Nephron (organoid): ENCODE measurements around the gene TICAM1.
"Not testable (repeated sequence)": the region's sequence is repeated elsewhere in the genome, so short reads cannot be mapped to it uniquely, and the experiment has no call there.

Experiments
- H3K27ac Mint-ChIP-seq, 3 experiments: 2 replicates each; pipeline ENCODE4 v1.8.0; 2020; ENCODE audit warnings: mixed read lengths in 3 of 3, mild to moderate bottlenecking in 2 of 3, moderate library complexity in 1 of 3
- H3K27me3 Mint-ChIP-seq: 2 replicates; pipeline ENCODE4 v1.8.0; 2021; ENCODE audit warnings: low read depth, mild to moderate bottlenecking, moderate library complexity, mixed read lengths
- H3K36me3 Mint-ChIP-seq: 2 replicates; pipeline ENCODE4 v1.8.0; 2020; ENCODE audit warnings: low read depth, mixed read lengths
- H3K4me1 Mint-ChIP-seq: 2 replicates; pipeline ENCODE4 v1.8.0; 2020; ENCODE audit warnings: mixed read lengths
- H3K4me3 Mint-ChIP-seq, 3 experiments: 2 replicates each; pipeline ENCODE4 v1.8.0; 2020; ENCODE audit warnings: mild to moderate bottlenecking in 3 of 3, mixed read lengths in 3 of 3, moderate library complexity in 2 of 3
- H3K9me3 Mint-ChIP-seq: 2 replicates; pipeline ENCODE4 v1.8.0; 2020; ENCODE audit warnings: mixed read lengths
- TF ChIP-seq, protein P1 (sequence below), 3 experiments: fragments of 200-600 bp; sonication (generic); IDR thresholded peaks; one replicate each; pipeline ENCODE4 v1.5.0; 2021; ENCODE audit warnings: antibody characterized with exemption in 3 of 3; ENCODE audit not compliant: unreplicated experiment in 3 of 3

The TICAM1 gene

DNA sequence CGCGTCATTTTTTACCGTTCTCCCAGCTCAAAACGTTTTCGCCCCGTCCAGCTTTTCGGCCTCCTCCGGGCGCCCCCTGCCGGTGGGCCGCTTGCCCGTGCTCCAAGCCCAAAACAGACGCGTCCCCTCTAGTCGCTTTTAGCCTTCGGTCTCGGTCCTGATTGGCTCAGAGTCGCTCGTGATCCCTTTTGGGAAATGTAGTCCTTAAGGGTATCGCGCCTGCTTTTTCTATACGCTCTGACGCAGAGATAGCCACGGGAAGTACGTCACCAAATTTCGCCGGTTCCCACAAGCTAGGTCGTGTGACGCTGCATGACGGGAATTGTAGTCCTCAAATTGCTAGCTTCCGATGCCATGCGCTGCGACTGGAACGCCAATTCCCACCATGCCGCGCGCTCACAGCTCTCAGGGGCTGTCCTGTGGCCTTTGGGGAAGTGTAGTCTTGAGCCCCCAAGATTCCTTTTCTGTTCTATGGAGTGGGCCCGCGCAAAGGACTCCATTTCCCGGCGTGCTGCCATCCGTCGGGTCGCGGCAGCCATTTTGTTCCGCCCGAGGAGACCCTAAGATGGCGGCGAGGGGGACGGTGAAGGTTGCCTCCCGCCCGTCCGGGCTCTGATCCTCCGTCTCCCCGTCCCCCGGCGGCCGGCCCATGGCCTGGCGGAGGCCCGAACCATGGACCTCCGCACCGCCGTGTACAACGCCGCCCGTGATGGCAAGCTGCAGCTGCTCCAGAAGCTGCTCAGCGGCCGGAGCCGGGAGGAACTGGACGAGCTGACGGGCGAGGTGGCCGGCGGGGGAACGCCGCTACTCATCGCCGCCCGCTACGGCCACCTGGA, 40.1 kb downstream of the TICAM1 start, which contains the start of gene FEM1A:
TSS of gene FEM1A (plus strand) at position 552 of the 836 bp plus-strand sequence. CDS start at position 673, 121 bp downstream.
- peak within 1 kb of the TSS in 2 of 3 experiments; percentile 30 to 82 for H3K27ac Mint-ChIP-seq
- TF ChIP-seq, protein P1, sequence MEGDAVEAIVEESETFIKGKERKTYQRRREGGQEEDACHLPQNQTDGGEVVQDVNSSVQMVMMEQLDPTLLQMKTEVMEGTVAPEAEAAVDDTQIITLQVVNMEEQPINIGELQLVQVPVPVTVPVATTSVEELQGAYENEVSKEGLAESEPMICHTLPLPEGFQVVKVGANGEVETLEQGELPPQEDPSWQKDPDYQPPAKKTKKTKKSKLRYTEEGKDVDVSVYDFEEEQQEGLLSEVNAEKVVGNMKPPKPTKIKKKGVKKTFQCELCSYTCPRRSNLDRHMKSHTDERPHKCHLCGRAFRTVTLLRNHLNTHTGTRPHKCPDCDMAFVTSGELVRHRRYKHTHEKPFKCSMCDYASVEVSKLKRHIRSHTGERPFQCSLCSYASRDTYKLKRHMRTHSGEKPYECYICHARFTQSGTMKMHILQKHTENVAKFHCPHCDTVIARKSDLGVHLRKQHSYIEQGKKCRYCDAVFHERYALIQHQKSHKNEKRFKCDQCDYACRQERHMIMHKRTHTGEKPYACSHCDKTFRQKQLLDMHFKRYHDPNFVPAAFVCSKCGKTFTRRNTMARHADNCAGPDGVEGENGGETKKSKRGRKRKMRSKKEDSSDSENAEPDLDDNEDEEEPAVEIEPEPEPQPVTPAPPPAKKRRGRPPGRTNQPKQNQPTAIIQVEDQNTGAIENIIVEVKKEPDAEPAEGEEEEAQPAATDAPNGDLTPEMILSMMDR (IDR thresholded peaks at IDR 0.05; ENCODE audit: unreplicated experiment in 3 of 3) = peak; percentile 97 to 99 (median 98)
- H3K4me1 Mint-ChIP-seq = peaks cover under 1% of the 10 kb centered on the region
- peaks cover 16% of the 10 kb centered on the region for H3K36me3 Mint-ChIP-seq
- H3K27me3 Mint-ChIP-seq = peaks cover 4% of the 10 kb centered on the region
- no peaks in the 10 kb centered on the region for H3K9me3 Mint-ChIP-seq
- H3K4me3 Mint-ChIP-seq = peak within 1 kb of the TSS; percentile 78 to 84 (median 82)

DNA sequence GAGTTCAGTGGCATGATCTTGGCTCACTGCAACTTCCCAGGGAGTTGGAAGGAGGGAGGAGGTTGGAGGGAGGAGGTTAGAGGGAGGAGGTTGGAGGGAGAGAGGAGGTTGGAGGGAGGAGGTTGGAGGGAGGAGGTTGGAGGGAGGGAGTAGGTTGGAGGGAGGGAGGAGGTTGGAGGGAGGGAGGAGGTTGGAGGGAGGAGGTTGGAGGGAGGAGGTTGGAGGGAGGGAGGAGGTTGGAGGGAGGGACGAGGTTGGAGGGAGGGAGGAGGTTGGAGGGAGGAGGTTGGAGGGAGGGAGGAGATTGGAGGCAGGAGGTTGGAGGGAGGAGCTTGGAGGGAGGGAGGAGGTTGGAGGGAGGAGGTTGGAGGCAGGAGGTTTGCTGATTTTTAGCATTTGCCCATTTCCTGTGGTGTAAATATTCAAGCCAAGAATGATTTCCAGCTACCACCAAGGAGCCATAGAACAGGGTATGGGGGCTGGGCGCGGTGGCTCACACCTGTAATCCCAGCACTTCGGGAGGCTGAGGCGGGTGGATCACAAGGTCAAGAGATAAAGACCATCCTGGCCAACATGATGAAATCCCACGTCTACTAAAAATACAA, 45.0 kb downstream of the TICAM1 start:
- H3K27ac Mint-ChIP-seq, H3K4me3 Mint-ChIP-seq, H3K36me3 Mint-ChIP-seq, H3K9me3 Mint-ChIP-seq, H3K4me1 Mint-ChIP-seq: not testable (repeated sequence)
- H3K27me3 Mint-ChIP-seq = peaks cover 18% of the 10 kb centered on the region

GRCh38 chr19:4781801-4782200, 49.7 kb downstream of the TICAM1 start:
- TF ChIP-seq, protein P1 (IDR thresholded peaks at IDR 0.05; ENCODE audit: unreplicated experiment in 3 of 3) = no peak
- peaks cover 24% of the 10 kb centered on the region for H3K27me3 Mint-ChIP-seq
- no peak overlapping the region for H3K4me3 Mint-ChIP-seq
- no peaks in the 10 kb centered on the region for H3K36me3 Mint-ChIP-seq
- no peaks in the 10 kb centered on the region for H3K4me1 Mint-ChIP-seq
- peaks cover 3% of the 10 kb centered on the region for H3K9me3 Mint-ChIP-seq
- H3K27ac Mint-ChIP-seq = no peak overlapping the region

DNA sequence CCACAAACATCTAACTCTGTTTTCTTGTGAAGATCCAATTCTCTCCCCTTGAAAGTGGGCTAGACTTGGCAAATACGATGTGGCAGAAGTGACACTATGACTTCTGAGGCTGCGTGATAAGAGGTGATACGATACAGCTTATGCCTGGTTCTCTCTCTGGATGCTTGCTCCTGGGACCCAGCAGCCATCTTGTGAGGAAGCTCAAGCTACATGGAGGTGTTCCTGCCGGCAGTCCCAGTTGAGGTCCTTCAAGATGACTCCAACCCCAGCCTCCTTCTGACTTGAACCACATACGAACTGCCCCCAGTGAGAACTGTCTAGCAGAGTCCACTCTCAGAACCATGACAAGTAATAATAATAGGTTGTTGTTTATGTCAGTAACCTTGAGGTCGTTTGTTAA, 50.7 kb downstream of the TICAM1 start:
- Mint-ChIP-seq H3K36me3 (no peaks in the 10 kb centered on the region), H3K4me1 (no peaks in the 10 kb centered on the region), H3K9me3 (peaks cover 3% of the 10 kb centered on the region), H3K27ac (no peak overlapping the region), H3K4me3 (no peak overlapping the region), H3K27me3 (peaks cover 30% of the 10 kb centered on the region)
- TF ChIP-seq, protein P1 (IDR thresholded peaks at IDR 0.05; ENCODE audit: unreplicated experiment in 3 of 3) = no peak

GRCh38 chr19:4778124-4778523, 53.4 kb downstream of the TICAM1 start:
- H3K4me1 Mint-ChIP-seq, H3K36me3 Mint-ChIP-seq, H3K4me3 Mint-ChIP-seq, H3K9me3 Mint-ChIP-seq, H3K27ac Mint-ChIP-seq: not testable (repeated sequence)
- peaks cover 51% of the 10 kb centered on the region for H3K27me3 Mint-ChIP-seq

- peaks cover 2% of the 10 kb centered on the region for H3K9me3 Mint-ChIP-seq
- H3K27ac Mint-ChIP-seq = no peak overlapping the region
- H3K36me3 Mint-ChIP-seq = no peaks in the 10 kb centered on the region
- no peaks in the 10 kb centered on the region for H3K4me1 Mint-ChIP-seq
- peaks cover 51% of the 10 kb centered on the region for H3K27me3 Mint-ChIP-seq
- TF ChIP-seq, protein P1 (IDR thresholded peaks at IDR 0.05; ENCODE audit: unreplicated experiment in 3 of 3) = no peak
- H3K4me3 Mint-ChIP-seq = no peak overlapping the region
Observed at GRCh38 chr19:4776436-4777211, 54.9 kb downstream of the TICAM1 start.
